Epidermal melanocyte (primary cell): ENCODE measurements around the gene HSDL2.
A peak's percentile ranks its signal among the peaks of the same experiment; 100 is the strongest.
"Not testable (repeated sequence)": the region's sequence is repeated elsewhere in the genome, so short reads cannot be mapped to it uniquely, and the experiment has no call there.

Experiments
- DNase-seq: peaks from one replicate; pipeline ENCODE4 v3.0.0; 2011; ENCODE audit warnings: low spot score; ENCODE audit not compliant: insufficient read length

HSDL2 gene

DNA sequence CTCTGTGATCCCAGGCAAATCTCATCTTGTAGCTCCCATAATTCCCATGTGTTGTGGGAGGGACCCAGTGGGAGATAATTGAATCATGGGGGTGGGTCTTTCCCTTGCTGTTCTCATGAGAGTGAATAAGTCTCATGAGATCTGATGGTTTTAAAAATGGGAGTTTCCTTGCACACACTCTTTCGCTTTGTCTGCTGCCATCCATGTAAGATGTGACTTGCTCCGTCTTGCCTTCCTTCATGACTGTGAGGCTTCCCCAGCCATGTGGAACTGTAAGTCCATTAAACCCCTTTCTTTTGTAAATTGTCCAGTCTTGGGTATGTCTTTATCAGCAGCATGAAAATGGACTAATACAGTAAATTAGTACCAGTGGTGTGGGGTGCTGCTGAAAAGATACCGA lies 14.7 kb upstream of the HSDL2 start:
- not testable (repeated sequence) for DNase-seq

GRCh38 chr9:112366591-112366990 lies 13.3 kb upstream of the HSDL2 start:
- DNase-seq: no peak

GRCh38 chr9:112367465-112367864 lies 12.4 kb upstream of the HSDL2 start:
- DNase-seq: no peak

DNA sequence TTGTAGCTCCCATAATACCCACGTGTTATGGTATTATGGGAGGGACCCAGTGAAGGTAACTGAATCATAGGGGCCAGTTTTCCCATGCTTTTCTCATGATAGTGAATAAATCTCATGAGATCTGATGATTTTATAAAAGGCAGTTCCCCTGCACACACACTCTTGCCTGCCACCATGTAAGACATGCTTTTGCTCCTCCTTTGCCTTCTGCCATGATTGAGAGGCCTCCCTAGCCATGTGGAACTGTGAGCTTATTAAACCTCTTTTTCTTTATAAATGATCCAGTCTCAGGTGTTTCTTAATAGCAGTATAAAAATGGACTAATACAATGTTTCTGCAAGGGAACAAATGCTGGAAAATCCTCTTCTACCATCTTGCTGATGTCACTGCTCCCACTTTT lies 10.1 kb upstream of the HSDL2 start:
- no peak for DNase-seq

DNA sequence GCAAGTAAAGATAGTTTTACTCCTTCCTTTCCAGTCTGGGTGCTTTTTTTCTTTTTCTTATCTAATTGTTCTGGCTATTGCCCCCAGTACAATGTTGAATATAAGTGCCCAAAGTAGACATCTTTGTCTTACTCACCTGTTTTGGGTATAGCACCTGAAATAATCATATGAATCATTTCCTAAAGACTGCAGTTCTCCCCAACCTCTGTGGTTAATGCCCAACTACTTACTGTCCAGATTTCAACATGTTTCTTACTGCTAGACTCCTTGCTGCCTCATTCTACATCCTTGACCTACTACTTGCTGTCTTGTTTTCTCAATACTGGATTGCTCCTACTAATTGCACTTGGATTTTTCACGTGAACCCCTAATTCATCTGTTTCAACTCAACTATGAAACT lies 8.8 kb upstream of the HSDL2 start:
- DNase-seq: no peak

DNA sequence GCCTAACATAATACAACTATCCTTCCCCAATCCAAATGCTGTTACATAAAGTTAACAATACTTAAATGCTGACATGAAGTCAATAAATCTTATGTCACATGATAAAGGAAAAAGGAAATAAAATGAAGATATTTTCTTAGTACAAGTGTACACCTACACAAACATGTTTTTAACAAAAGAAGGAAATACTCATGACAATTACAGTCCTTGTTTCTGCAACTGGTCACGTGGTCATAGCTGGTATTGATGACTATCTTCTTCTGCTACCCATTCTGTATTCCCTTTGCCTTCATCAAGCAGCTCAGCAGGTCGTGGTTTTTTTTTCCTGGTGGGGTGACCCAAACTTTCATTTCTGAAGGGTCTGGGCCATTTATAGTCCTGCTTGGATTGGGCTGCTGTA lies 6.2 kb upstream of the HSDL2 start:
- DNase-seq: not testable (repeated sequence)

DNA sequence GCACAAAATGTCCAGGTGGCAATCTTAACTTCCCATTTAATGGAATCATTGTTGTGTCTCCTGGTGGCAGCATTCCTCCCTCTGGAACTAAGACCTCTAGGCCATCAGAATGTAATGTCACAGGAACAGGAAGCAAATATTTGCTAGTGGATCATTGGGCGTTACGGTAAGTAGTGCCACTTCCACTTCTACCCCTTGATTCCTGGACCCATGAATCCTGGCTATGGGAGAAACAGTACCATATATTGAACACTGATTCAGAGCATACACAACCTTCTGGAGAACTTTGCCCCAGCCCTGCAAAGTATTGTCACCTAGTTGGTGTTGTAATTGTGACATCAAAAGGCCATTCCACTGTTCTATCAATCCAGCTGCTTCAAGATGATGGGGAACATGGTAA lies 5.7 kb upstream of the HSDL2 start:
- DNase-seq: not testable (repeated sequence)

GRCh38 chr9:112375361-112375760 lies 4.5 kb upstream of the HSDL2 start:
- DNase-seq: no peak

GRCh38 chr9:112377087-112377486 lies 2.8 kb upstream of the HSDL2 start:
- DNase-seq: no peak

DNA sequence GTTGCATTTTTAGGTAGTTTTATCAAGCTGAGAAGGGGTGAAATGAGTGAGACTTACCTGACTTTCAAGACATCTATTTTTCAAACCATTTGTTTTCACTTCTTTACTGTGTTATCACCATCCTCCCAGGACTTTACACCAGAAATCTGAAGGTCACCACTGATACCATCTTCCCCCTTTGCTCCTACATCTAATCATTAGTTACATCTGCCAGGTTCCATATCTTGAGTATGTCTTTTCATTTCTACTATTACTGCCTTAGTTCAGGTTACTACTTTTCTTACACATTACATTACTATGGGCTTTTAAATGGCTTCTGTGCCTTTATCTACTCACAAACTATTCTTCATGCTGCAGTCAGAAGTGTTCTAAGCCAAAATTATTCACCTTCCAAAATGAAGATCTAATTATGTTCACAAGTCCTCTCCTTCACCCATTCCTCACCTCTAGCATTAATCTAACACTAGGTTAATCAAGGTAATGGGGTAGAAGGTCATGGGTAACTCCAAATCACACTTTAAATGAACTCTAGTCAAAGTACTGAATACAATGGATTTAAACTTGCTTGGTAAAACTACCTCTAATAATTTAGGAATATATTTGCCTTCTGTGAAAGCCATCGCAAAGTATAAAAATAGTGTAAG lies 2.1 kb upstream of the HSDL2 start:
- DNase-seq: no peak

DNA sequence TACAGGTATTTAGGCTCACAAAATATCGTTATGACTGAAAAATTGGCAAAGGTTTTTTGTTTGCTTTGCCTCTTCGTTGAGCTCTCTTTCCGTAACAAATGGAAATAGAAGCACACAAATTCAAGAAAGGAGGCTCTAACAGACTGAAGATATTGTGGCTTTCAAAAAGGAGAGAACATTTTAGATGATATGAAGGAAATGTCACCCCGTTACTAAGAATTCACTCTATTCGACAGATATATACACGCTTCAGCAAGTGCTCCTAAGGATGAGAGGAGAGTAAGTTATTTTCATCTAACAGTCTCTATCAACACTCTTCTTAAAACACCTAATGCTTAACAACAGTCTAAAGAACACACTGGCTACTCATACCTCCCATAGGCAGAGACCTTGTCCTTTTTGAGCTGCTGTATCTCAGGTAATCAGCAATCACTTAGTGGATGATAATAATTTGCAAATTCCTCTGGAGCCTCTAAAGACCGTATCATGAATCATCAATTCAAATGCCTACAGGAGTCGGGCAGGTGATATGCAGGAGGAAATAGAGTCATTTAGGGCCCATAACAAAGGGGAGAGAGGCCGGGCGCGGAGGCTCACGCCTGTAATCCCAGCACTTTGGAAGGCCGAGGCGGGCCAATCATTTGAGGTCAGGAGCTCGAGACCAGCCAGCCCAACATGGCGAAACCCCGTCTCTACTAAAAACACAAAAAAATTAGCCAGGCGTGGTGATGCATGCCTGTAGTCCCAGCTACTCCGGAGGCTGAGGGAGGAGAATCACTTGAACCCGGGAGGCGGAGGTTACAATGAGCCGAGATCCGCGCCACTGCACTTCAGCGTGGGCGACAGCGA lies 1.4 kb upstream of the HSDL2 start:
- no peak for DNase-seq

GRCh38 chr9:112379177-112380101 lies 469 bp upstream of the HSDL2 start:
- peak; percentile 92 for DNase-seq

- no peak for DNase-seq
Observed at GRCh38 chr9:112380825-112381221, 915 bp downstream of the HSDL2 start.

DNA sequence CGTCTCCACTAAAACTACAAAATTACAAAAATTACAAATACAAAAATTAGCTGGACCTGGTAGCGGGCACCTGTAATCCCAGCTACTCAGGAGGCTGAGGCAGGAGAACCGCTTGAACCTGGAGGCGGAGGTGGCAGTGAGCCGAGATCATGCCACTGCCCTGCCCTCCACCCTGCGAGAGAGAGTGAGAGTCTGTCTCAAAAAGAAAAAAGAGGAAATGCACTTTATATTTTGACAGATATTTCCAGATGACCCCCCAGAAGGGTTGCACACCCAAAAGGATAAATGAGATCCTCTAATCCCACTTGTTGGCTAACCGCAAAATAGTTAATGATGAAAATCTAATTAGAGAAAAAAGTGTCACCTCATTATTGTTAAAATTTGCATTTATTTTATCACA lies 2.2 kb downstream of the HSDL2 start:
- no peak for DNase-seq

GRCh38 chr9:112382501-112383364 lies 2.8 kb downstream of the HSDL2 start:
- no peak for DNase-seq

DNA sequence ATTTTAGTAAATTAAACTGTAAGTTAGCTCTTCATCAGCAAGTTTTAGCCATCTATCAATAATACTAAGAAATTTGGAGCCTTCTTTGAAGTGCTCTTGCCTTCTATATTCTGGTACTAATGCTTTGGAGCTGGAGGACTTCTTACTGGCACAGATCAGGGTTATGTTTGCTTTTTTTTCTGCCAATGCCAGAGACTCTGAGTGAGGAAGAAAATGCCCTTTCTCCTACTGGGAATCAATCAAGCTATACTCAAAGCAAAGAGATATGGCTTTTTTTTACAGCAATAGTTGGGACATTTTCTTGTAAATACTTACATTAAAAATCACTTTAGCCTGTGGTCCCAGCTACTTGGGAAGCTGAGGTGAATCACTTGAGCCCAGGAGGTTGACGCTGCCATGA lies 4.3 kb downstream of the HSDL2 start:
- no peak for DNase-seq

GRCh38 chr9:112384690-112385089 lies 4.8 kb downstream of the HSDL2 start:
- DNase-seq: no peak

DNA sequence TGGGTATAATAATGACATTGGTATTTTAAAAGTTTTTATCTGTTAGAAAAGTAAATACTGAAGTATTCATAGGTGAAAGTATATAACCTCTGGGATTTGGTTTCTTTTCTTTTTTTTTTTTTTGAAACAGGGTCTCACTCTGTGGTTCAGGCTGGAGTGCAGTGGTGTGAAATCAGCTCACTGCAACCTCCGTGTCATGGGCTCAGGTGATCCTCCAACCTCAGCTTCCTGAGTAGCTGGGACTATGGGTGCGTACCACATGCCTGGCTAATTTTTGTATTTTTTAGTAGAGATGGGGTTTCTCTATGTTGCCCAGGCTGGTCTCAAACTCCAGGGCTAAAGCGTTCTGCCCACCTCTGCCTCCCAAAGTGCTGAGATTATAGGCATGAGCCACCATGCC lies 7.2 kb downstream of the HSDL2 start:
- no peak for DNase-seq

DNA sequence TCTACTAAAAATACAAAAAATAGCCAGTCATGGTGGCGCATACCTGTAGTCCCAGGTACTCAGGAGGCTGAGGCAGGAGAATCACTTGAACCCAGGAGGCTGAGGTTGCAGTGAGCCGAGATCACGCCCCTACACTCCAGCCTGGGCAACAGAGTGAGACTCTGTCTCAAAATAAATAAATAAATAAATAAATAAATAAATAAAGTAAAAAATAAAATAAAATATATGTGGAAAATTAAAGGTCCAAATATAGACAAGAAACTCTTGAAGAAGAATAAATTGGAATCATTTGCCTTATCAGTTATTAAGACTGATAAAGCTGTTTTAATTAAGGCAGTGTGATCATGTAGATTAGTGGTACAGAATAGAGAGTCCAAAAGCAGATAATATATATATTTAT lies 10.0 kb downstream of the HSDL2 start:
- DNase-seq: not testable (repeated sequence)

DNA sequence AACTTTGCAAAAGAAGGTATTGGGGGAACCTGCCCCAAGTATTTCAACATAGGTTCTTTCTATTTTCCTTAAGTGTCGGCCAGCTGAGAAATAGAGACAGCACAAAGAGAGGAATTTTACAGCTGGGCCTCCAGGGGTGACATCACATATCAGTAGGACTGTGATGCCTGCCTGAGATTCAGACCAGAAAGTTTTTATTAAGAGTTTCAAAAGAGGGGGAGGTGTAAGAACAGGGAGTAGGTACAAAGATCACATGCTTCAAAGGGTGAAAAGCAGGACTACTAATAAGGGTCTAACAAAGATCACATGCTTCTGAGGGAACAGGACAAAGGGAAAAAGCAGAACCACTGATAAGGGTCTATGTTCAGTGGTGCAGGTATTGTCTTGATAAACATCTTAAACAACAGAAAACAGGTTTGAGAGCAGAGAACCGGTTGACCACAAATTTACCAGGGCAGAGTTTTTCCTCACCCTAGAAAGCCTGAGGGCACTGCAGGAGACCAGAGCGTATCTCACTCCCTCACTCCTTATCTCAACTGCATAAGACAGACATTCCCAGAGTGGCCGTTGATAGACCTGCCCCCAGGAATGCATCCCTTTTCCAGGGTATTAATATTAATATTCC lies 12.1 kb downstream of the HSDL2 start:
- not testable (repeated sequence) for DNase-seq
